IPS-18c (cell line): Measurements from ENCODE around the gene AASDH.

Experiments used
- H3K4me3 ChIP-seq: 2 replicates; pipeline ENCODE4 v1.7.0; 2013; ENCODE audit warnings: low read depth, mild to moderate bottlenecking, low read length, moderate library complexity; ENCODE audit not compliant: insufficient read depth
- H3K9me3 ChIP-seq: one replicate; pipeline ENCODE4 v1.6.1; 2013; ENCODE audit warnings: mild to moderate bottlenecking, low read length, moderate library complexity; ENCODE audit not compliant: control insufficient read depth, insufficient read depth

AASDH gene

DNA sequence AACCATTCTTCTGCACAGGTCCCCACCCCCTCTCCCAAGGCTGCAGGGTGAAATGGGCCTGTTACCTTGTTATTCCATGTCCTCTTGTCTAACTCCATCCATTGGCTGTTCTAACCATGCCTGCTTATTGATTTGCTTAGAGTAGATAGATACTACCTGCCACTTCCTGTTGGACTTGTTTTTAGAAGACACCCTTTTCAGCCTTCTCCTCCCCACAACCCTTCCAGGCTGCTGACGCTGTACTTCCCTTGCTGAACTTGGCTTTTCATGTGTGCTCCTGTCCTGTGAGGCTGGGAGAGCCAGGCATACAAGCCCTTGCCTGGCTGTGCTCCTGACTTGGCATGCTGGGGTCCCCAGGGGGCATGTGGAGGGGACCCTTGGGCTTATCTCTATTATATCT lies 81.9 kb downstream of the AASDH start:
- Histone ChIP-seq H3K9me3 (no peaks in the 10 kb centered on the region), H3K4me3 (no peak overlapping the region)

GRCh38 chr4:56303921-56304320 lies 83.4 kb downstream of the AASDH start:
- H3K4me3 ChIP-seq: no peak overlapping the region
- H3K9me3 ChIP-seq: no peaks in the 10 kb centered on the region

DNA sequence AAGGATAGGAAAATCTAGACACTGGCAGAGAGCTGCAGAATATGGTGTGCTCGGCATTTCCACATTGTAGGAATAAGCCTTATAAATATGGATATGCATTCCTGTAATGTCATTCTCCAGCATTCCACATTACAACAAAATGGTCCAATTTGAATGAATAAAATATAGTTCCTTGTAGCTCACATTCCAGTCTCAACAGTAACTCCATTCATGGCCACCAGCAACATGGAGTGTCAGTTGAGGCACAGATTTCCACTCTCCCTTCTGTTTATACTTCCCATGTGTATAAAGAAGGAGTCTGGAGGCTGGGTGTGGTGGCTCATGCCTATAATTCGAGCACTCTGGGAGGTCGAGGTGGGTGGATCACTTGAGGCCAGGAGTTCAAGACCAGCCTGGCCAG lies 84.5 kb downstream of the AASDH start:
- Histone ChIP-seq H3K4me3 (no peak overlapping the region), H3K9me3 (no peaks in the 10 kb centered on the region)

- no peak overlapping the region for H3K4me3 ChIP-seq
Measured at GRCh38 chr4:56301997-56302496, 85.2 kb downstream of the AASDH start.

GRCh38 chr4:56301181-56301996 lies 85.9 kb downstream of the AASDH start:
- H3K4me3 ChIP-seq: no peak overlapping the region
- no peaks in the 10 kb centered on the region for H3K9me3 ChIP-seq

More at GRCh38 chr4:56301997-56302496, 85.2 kb downstream of the AASDH start:
- no peaks in the 10 kb centered on the region for H3K9me3 ChIP-seq

GRCh38 chr4:56298236-56298635 lies 89.1 kb downstream of the AASDH start:
- H3K4me3 ChIP-seq: no peak overlapping the region
- H3K9me3 ChIP-seq: no peaks in the 10 kb centered on the region

DNA sequence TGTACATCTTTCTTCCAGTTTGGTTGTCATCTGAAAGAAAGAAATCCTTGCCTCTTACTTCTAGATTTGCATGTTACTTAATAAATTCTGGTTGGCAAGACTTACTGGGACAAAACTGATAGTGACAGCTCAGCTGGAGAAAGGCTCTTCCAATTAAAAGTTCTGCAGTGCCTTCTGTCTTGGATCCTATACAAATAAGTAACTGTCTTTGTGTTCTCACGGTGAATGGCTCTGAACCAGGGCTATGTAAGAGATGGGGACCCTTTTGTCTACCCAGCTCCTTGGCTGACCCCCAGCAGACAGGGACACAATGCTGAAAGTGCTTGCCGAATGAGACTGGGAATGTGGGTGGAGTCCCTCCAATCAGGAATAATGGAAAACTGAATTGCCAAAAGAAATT lies 89.5 kb downstream of the AASDH start:
- Histone ChIP-seq H3K4me3 (no peak overlapping the region), H3K9me3 (no peaks in the 10 kb centered on the region)

DNA sequence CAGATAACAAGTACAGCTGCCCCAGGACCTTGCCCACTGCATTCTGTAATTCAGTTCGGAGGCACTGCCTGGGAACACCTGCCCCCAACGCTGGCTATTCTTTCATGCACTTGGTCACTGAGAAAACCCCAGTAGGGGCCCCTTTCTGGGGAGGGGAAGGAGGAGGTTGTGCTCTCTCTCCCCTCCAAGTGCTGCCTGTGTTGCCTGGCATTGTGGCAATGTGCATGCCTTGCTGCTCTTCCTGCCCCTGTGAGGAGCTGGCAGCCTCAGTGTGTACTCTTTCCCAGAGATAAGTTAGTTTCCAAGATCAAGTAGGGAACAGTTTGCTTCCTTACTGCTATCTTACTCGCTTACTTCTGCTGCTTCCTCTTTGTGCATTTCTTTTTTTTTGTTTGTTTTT lies 90.8 kb downstream of the AASDH start:
- Histone ChIP-seq H3K4me3 (no peak overlapping the region), H3K9me3 (no peaks in the 10 kb centered on the region)

GRCh38 chr4:56293121-56293520 lies 94.2 kb downstream of the AASDH start:
- H3K9me3 ChIP-seq: no peaks in the 10 kb centered on the region
- H3K4me3 ChIP-seq: no peak overlapping the region

DNA sequence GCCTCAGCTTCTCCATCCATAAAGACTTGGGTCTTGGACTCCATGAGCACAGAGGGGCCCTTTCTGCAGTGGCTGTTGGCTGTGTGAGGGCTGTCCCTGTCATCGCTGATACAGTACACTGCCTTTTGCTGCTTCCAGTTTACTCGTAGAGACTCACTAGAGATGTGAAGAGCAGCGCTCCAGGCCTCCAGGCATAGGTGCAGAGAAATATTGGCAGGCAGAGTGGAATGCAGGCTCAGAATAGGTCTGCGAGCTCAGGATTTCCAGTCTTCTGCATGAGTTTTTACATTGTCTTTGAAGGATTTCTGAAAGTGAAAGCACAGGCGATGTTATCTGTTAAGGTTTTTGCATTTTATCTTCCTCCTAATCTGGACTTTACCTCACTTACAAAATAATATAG lies 97.4 kb downstream of the AASDH start:
- Histone ChIP-seq H3K4me3 (no peak overlapping the region), H3K9me3 (no peaks in the 10 kb centered on the region)

GRCh38 chr4:56288663-56289062 lies 98.6 kb downstream of the AASDH start:
- Histone ChIP-seq H3K9me3 (no peaks in the 10 kb centered on the region), H3K4me3 (no peak overlapping the region)
